ENCODE results near the gene MME.

GRCh38 chr3:155219106-155219505 lies 139.0 kb downstream of the MME start:
- TF ChIP-seq POLR2A (IDR thresholded peaks at IDR 0.05) (no peak), CTCF (IDR thresholded peaks at IDR 0.05) (no peak)

Data from prostate gland (tissue), 2 donors.